ENCODE data around the gene KMT2C.

DNA sequence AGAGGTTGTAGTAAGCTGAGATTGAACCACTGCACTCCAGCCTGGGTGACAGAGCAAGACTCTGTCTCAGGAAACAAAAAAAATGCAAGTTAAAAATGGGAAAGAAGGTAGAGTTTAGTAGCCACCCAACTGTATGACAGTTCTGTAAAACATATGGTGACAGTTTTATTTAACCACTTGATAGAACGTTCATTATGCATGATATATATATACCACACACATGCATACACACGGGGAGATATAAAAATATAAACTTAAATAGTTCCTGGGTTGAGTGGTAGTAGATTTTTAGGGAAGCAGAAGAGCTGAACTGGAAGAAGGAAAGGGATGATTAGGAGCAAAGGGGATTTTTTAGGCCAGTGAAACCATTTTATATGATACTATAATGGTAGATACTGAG is 120.0 kb downstream of the KMT2C start:
- TF ChIP-seq GATA2 (IDR thresholded peaks at IDR 0.05; ENCODE audit: low read depth, low read length): no peak
- no peak for TF ChIP-seq GATA3 (IDR thresholded peaks at IDR 0.05; ENCODE audit: low read depth, low read length)

Data from SH-SY5Y (cell line).